HG03175 (cell line): ENCODE data around the gene KRTAP10-1.

Experiments used
- ATAC-seq: cut with Tn5 transposase; IDR thresholded peaks from one replicate; pipeline ENCODE4 v1.9.1; 2021; ENCODE audit warnings: mild to moderate bottlenecking, moderate library complexity; ENCODE audit not compliant: unreplicated experiment

KRTAP10-1 gene

GRCh38 chr21:44519346-44520325, 20.4 kb downstream of the KRTAP10-1 start:
- no peak for ATAC-seq

GRCh38 chr21:44518686-44519085, 21.3 kb downstream of the KRTAP10-1 start:
- ATAC-seq, result no peak

- no peak for ATAC-seq
These were observed 22.7 kb downstream of the KRTAP10-1 start for GRCh38 chr21:44517175-44517899.

GRCh38 chr21:44516828-44517174, 23.2 kb downstream of the KRTAP10-1 start:
- ATAC-seq, result no peak

- ATAC-seq, result no peak
These were observed 23.7 kb downstream of the KRTAP10-1 start for GRCh38 chr21:44516342-44516741.

GRCh38 chr21:44515359-44516165, 24.4 kb downstream of the KRTAP10-1 start:
- no peak for ATAC-seq

GRCh38 chr21:44514746-44515358, 25.1 kb downstream of the KRTAP10-1 start:
- no peak for ATAC-seq

- no peak for ATAC-seq
These were observed 25.8 kb downstream of the KRTAP10-1 start for GRCh38 chr21:44514218-44514520.

- no peak for ATAC-seq
These were observed 26.4 kb downstream of the KRTAP10-1 start for GRCh38 chr21:44513389-44514217.

GRCh38 chr21:44512496-44513388, 27.3 kb downstream of the KRTAP10-1 start:
- no peak for ATAC-seq

GRCh38 chr21:44511938-44512275, 28.1 kb downstream of the KRTAP10-1 start:
- no peak for ATAC-seq

- ATAC-seq, result no peak
These were observed 28.6 kb downstream of the KRTAP10-1 start for GRCh38 chr21:44511219-44511937.

GRCh38 chr21:44510508-44511218, 29.3 kb downstream of the KRTAP10-1 start:
- ATAC-seq, result no peak

GRCh38 chr21:44510109-44510507, 29.9 kb downstream of the KRTAP10-1 start:
- ATAC-seq, result no peak

- ATAC-seq, result no peak
These were observed 30.5 kb downstream of the KRTAP10-1 start for GRCh38 chr21:44509539-44509938.

GRCh38 chr21:44508711-44509445, 31.1 kb downstream of the KRTAP10-1 start:
- ATAC-seq, result no peak

GRCh38 chr21:44508426-44508710, 31.6 kb downstream of the KRTAP10-1 start:
- no peak for ATAC-seq
